HEK293 (cell line): Measurements from ENCODE around the gene ZNF416.
A peak's percentile ranks its signal among the peaks of the same experiment; 100 is the strongest.

Experiments
- CTCF ChIA-PET: fragments of 350-600 bp; formaldehyde crosslinking; extraction: SDS; loops from one replicate; lab custom pipeline; 2021; ENCODE audit warnings: antibody characterized with exemption; lab: Yijun Ruan, JAX
- POLR2A ChIA-PET: fragments of 300-600 bp; formaldehyde crosslinking; extraction: SDS; loops from one replicate; lab custom pipeline; 2020; ENCODE audit warnings: antibody characterized with exemption, inconsistent platforms; lab: Yijun Ruan, JAX
- H3K27ac ChIP-seq: fragments of 200-500 bp; sonication (Bioruptor generic); 2 replicates; pipeline ENCODE4 v1.5.1; 2014; ENCODE audit warnings: low read depth, low read length, control low read depth, inconsistent platforms; ENCODE audit errors: extremely low read depth
- H3K36me3 ChIP-seq, 2 experiments: fragments of 200-500 bp in 1 of 2; sonication (Bioruptor generic) in 1 of 2; 1 replicate in 1 of 2; 2 replicates in 1 of 2; pipeline ENCODE4 v1.5.1; 2014 to 2017; ENCODE audit warnings: inconsistent platforms in 2 of 2, low read length in 2 of 2; ENCODE audit not compliant: control insufficient read depth in 2 of 2, insufficient read depth in 1 of 2
- H3K4me1 ChIP-seq: fragments of 200-500 bp; sonication (Bioruptor generic); 2 replicates; pipeline ENCODE4 v1.5.1; 2014; ENCODE audit warnings: mild to moderate bottlenecking, low read length, inconsistent platforms; ENCODE audit not compliant: control insufficient read depth, insufficient read depth
- H3K4me3 ChIP-seq: 2 replicates; pipeline ENCODE4 v1.5.1; 2011; ENCODE audit warnings: low read depth, mild to moderate bottlenecking, control low read depth, low read length, moderate library complexity
- H3K9me3 ChIP-seq: fragments of 200-500 bp; sonication (Bioruptor generic); 2 replicates; pipeline ENCODE4 v1.5.1; 2014; ENCODE audit warnings: low read depth, low read length, inconsistent platforms; ENCODE audit not compliant: control insufficient read depth, insufficient read depth
- BCL11A ChIP-seq: fragments of 450-650 bp; formaldehyde crosslinking; IDR thresholded peaks from 2 replicates; pipeline ENCODE4 v1.5.1; 2016; ENCODE audit warnings: low read depth, missing biosample characterization, missing genetic modification characterization
- EGR2 ChIP-seq: fragments of 450-650 bp; formaldehyde crosslinking; IDR thresholded peaks from 2 replicates; pipeline ENCODE4 v1.5.1; 2016; ENCODE audit warnings: low read depth, missing biosample characterization, missing genetic modification characterization
- GLI4 ChIP-seq: fragments of 450-650 bp; formaldehyde crosslinking; IDR thresholded peaks from 2 replicates; pipeline ENCODE4 v1.5.1; 2016; ENCODE audit warnings: missing biosample characterization, missing genetic modification characterization
- GLIS2 ChIP-seq: fragments of 450-650 bp; formaldehyde crosslinking; IDR thresholded peaks from 2 replicates; pipeline ENCODE4 v1.5.1; 2016; ENCODE audit warnings: missing biosample characterization, missing genetic modification characterization
- SCRT1 ChIP-seq: fragments of 450-650 bp; formaldehyde crosslinking; IDR thresholded peaks from 2 replicates; pipeline ENCODE4 v1.5.1; 2016; ENCODE audit warnings: missing biosample characterization, missing genetic modification characterization, borderline replicate concordance
- SP3 ChIP-seq: fragments of 450-650 bp; formaldehyde crosslinking; IDR thresholded peaks from 2 replicates; pipeline ENCODE4 v1.5.1; 2016; ENCODE audit warnings: missing biosample characterization, missing genetic modification characterization
- TCF7L2 ChIP-seq: IDR thresholded peaks from 2 replicates; pipeline ENCODE4 v1.6.1; 2011; ENCODE audit warnings: low read depth, mild to moderate bottlenecking, inconsistent platforms, low read length, moderate library complexity, borderline replicate concordance
- ZBTB11 ChIP-seq: fragments of 450-650 bp; formaldehyde crosslinking; conservative IDR thresholded peaks from 2 replicates; pipeline ENCODE4 v1.5.1; 2016; ENCODE audit warnings: low read depth, missing biosample characterization, missing genetic modification characterization
- ZBTB17 ChIP-seq: fragments of 450-650 bp; formaldehyde crosslinking; IDR thresholded peaks from 2 replicates; pipeline ENCODE4 v1.5.1; 2016; ENCODE audit warnings: missing biosample characterization, missing genetic modification characterization
- ZBTB20 ChIP-seq: fragments of 450-650 bp; formaldehyde crosslinking; IDR thresholded peaks from 2 replicates; pipeline ENCODE4 v1.5.1; 2016; ENCODE audit warnings: missing biosample characterization, missing genetic modification characterization
- ZFP3 ChIP-seq: fragments of 450-650 bp; formaldehyde crosslinking; IDR thresholded peaks from 2 replicates; pipeline ENCODE4 v1.5.1; 2016; ENCODE audit warnings: low read depth, missing biosample characterization, missing genetic modification characterization
- ZNF114 ChIP-seq: fragments of 450-650 bp; formaldehyde crosslinking; IDR thresholded peaks from 2 replicates; pipeline ENCODE4 v1.5.0; 2017; ENCODE audit warnings: missing biosample characterization, missing genetic modification characterization
- ZNF138 ChIP-seq: fragments of 450-650 bp; formaldehyde crosslinking; IDR thresholded peaks from 2 replicates; pipeline ENCODE4 v1.5.1; 2016; ENCODE audit warnings: missing biosample characterization, missing genetic modification characterization, borderline replicate concordance
- ZNF174 ChIP-seq: fragments of 450-650 bp; formaldehyde crosslinking; IDR thresholded peaks from 2 replicates; pipeline ENCODE4 v1.5.0; 2017; ENCODE audit warnings: missing biosample characterization, mild to moderate bottlenecking, missing genetic modification characterization
- ZNF2 ChIP-seq: fragments of 450-650 bp; formaldehyde crosslinking; IDR thresholded peaks from 2 replicates; pipeline ENCODE4 v1.5.1; 2016; ENCODE audit warnings: missing biosample characterization, missing genetic modification characterization
- ZNF501 ChIP-seq: fragments of 450-650 bp; formaldehyde crosslinking; IDR thresholded peaks from 2 replicates; pipeline ENCODE4 v1.5.1; 2016; ENCODE audit warnings: missing biosample characterization, missing genetic modification characterization
- ZNF560 ChIP-seq: fragments of 450-650 bp; formaldehyde crosslinking; IDR thresholded peaks from 2 replicates; pipeline ENCODE4 v1.5.1; 2017; ENCODE audit warnings: missing biosample characterization, missing genetic modification characterization, borderline replicate concordance
- ZNF626 ChIP-seq: fragments of 450-650 bp; sonication (Bioruptor Pico); formaldehyde crosslinking; IDR thresholded peaks from 2 replicates; pipeline ENCODE4 v1.5.1; 2018; ENCODE audit warnings: missing biosample characterization, missing genetic modification characterization, inconsistent platforms
- ZNF629 ChIP-seq: fragments of 450-650 bp; formaldehyde crosslinking; IDR thresholded peaks from 2 replicates; pipeline ENCODE4 v1.5.1; 2017; ENCODE audit warnings: missing biosample characterization, missing genetic modification characterization
- ZNF639 ChIP-seq: fragments of 450-650 bp; formaldehyde crosslinking; IDR thresholded peaks from 2 replicates; pipeline ENCODE4 v1.5.1; 2016; ENCODE audit warnings: missing biosample characterization, missing genetic modification characterization
- ZNF707 ChIP-seq: fragments of 450-650 bp; formaldehyde crosslinking; IDR thresholded peaks from 2 replicates; pipeline ENCODE4 v1.5.1; 2016; ENCODE audit warnings: missing biosample characterization, missing genetic modification characterization
- TF ChIP-seq, protein P1 (sequence below): fragments of 450-650 bp; formaldehyde crosslinking; IDR thresholded peaks from 2 replicates; pipeline ENCODE4 v1.5.1; 2016; ENCODE audit warnings: missing biosample characterization, missing genetic modification characterization, borderline replicate concordance
- TF ChIP-seq, protein P2 (sequence below): fragments of 450-650 bp; formaldehyde crosslinking; IDR thresholded peaks from 2 replicates; pipeline ENCODE4 v1.5.1; 2016; ENCODE audit warnings: missing biosample characterization, missing genetic modification characterization

The ZNF416 gene

GRCh38 chr19:57587529-57587928, 8.8 kb upstream of the ZNF416 start:
- CTCF ChIA-PET = no interaction called here
- Histone ChIP-seq H3K27ac (no peak overlapping the region), H3K4me1 (0 out of 2 replicates have a peak, but pooled peaks cover 2% of the 10 kb centered on the region), H3K9me3 (peaks cover 20% of the 10 kb centered on the region), H3K4me3 (no peak overlapping the region), H3K36me3 (peaks cover 0 to 25% of the 10 kb centered on the region in 2 experiments; a peak in 2 of 3 replicates)
- TF ChIP-seq ZNF114 (tag by site-specific recombination) = no peak
- TF ChIP-seq GLI4 (tag by site-specific recombination) = no peak
- no peak for TF ChIP-seq TCF7L2
- no peak for TF ChIP-seq SCRT1
- no peak for TF ChIP-seq ZNF2 (tag by site-specific recombination)
- TF ChIP-seq ZNF639 (tag by site-specific recombination) = no peak
- TF ChIP-seq ZNF707 (tag by site-specific recombination) = no peak
- TF ChIP-seq, protein P1, sequence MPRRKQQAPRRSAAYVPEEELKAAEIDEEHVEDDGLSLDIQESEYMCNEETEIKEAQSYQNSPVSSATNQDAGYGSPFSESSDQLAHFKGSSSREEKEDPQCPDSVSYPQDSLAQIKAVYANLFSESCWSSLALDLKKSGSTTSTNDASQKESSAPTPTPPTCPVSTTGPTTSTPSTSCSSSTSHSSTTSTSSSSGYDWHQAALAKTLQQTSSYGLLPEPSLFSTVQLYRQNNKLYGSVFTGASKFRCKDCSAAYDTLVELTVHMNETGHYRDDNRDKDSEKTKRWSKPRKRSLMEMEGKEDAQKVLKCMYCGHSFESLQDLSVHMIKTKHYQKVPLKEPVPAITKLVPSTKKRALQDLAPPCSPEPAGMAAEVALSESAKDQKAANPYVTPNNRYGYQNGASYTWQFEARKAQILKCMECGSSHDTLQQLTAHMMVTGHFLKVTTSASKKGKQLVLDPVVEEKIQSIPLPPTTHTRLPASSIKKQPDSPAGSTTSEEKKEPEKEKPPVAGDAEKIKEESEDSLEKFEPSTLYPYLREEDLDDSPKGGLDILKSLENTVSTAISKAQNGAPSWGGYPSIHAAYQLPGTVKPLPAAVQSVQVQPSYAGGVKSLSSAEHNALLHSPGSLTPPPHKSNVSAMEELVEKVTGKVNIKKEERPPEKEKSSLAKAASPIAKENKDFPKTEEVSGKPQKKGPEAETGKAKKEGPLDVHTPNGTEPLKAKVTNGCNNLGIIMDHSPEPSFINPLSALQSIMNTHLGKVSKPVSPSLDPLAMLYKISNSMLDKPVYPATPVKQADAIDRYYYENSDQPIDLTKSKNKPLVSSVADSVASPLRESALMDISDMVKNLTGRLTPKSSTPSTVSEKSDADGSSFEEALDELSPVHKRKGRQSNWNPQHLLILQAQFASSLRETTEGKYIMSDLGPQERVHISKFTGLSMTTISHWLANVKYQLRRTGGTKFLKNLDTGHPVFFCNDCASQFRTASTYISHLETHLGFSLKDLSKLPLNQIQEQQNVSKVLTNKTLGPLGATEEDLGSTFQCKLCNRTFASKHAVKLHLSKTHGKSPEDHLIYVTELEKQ = no peak
- TF ChIP-seq ZNF138 (tag by site-specific recombination) = no peak
- no peak for TF ChIP-seq ZNF560 (tag by site-specific recombination)
- TF ChIP-seq ZNF174 (tag by site-specific recombination) = no peak
- no peak for TF ChIP-seq GLIS2 (tag by site-specific recombination)
- TF ChIP-seq ZNF501 = no peak
- no peak for TF ChIP-seq BCL11A (tag by site-specific recombination)
- TF ChIP-seq ZNF629 = no peak
- POLR2A ChIA-PET = no interaction called here

GRCh38 chr19:57583521-57584416, 5.1 kb upstream of the ZNF416 start, which contains the start of gene ZIK1:
TSS of gene ZIK1 (plus strand) at chr19:57584145. CDS start at chr19:57584357, 212 bp downstream.
- Histone ChIP-seq H3K27ac (peak within 1 kb of the TSS; percentile 49; the same call in 1 of the 2 replicates), H3K4me1 (0 out of 2 replicates have a peak, but pooled peaks cover 2% of the 10 kb centered on the region), H3K4me3 (peak within 1 kb of the TSS; percentile 69), H3K36me3 (peaks cover 0 to 12% of the 10 kb centered on the region in 2 experiments; a peak in 2 of 3 replicates), H3K9me3 (peaks cover 12% of the 10 kb centered on the region)
- ChIA-PET CTCF (no interaction called here), POLR2A (no interaction called here)
- TF ChIP-seq ZBTB11 (tag by site-specific recombination) = peak; percentile 80
- TF ChIP-seq ZBTB20 (tag by site-specific recombination) = 0 out of 2 replicates have a peak, but pooled peaks have one; percentile 19
- no peak for TF ChIP-seq ZFP3 (tag by site-specific recombination)
- peak; percentile 65 for TF ChIP-seq ZBTB17 (tag by site-specific recombination)
- no peak for TF ChIP-seq EGR2
- TF ChIP-seq SP3 (tag by site-specific recombination) = 0 out of 2 replicates have a peak, but pooled peaks have one; percentile 23
- 0 out of 2 replicates have a peak, but pooled peaks have one; percentile 6 for TF ChIP-seq ZNF626 (tag by site-specific recombination)
- TF ChIP-seq, protein P2, sequence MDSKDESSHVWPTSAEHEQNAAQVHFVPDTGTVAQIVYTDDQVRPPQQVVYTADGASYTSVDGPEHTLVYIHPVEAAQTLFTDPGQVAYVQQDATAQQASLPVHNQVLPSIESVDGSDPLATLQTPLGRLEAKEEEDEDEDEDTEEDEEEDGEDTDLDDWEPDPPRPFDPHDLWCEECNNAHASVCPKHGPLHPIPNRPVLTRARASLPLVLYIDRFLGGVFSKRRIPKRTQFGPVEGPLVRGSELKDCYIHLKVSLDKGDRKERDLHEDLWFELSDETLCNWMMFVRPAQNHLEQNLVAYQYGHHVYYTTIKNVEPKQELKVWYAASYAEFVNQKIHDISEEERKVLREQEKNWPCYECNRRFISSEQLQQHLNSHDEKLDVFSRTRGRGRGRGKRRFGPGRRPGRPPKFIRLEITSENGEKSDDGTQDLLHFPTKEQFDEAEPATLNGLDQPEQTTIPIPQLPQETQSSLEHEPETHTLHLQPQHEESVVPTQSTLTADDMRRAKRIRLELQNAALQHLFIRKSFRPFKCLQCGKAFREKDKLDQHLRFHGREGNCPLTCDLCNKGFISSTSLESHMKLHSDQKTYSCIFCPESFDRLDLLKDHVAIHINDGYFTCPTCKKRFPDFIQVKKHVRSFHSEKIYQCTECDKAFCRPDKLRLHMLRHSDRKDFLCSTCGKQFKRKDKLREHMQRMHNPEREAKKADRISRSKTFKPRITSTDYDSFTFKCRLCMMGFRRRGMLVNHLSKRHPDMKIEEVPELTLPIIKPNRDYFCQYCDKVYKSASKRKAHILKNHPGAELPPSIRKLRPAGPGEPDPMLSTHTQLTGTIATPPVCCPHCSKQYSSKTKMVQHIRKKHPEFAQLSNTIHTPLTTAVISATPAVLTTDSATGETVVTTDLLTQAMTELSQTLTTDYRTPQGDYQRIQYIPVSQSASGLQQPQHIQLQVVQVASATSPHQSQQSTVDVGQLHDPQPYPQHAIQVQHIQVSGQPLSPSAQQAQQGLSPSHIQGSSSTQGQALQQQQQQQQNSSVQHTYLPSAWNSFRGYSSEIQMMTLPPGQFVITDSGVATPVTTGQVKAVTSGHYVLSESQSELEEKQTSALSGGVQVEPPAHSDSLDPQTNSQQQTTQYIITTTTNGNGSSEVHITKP (tag by site-specific recombination) = 0 out of 2 replicates have a peak, but pooled peaks have one; percentile 41
